Gastrocnemius medialis (tissue), 4 donors: ENCODE results near the gene GIT1. TPM values are rescaled to one million over a fixed set of nuclear protein-coding genes. Genes with fewer than 3 reads are reported as not detected.

Experiments used
- ATAC-seq, 2 donors: fragments of 150-250 bp; one replicate each; pipeline ENCODE4 v1.9.1; 2016
- DNase-seq, 2 donors: peaks; one replicate each; pipeline ENCODE4 v3.0.0-alpha.2; 2019
- H3K27ac ChIP-seq, 4 donors: fragments of 200-600 bp; sonication (generic); 1 replicate in 1 of 4; 2 replicates in 3 of 4; pipeline ENCODE4 v1.5.1; 2016 to 2018; ENCODE audit warnings: mild to moderate bottlenecking in 2 of 4, moderate library complexity in 1 of 4
- H3K27me3 ChIP-seq, 3 donors: fragments of 200-600 bp; sonication (generic) in 2 of 3; 1 replicate in 1 of 3; 2 replicates in 2 of 3; pipeline versions ENCODE4 v1.5.1 to v1.6.0; 2016 to 2019; ENCODE audit warnings: mild to moderate bottlenecking in 1 of 3, moderate library complexity in 1 of 3
- H3K36me3 ChIP-seq, 2 donors: fragments of 200-600 bp; sonication (generic) in 1 of 2; one replicate each; pipeline ENCODE4 v1.5.1; 2017 to 2018
- H3K4me1 ChIP-seq, 2 donors: fragments of 200-600 bp; sonication (generic) in 1 of 2; one replicate each; pipeline ENCODE4 v1.5.1; 2016 to 2017; ENCODE audit warnings: mild to moderate bottlenecking in 2 of 2
- H3K4me3 ChIP-seq, 4 donors: fragments of 200-600 bp; sonication (generic) in 3 of 4; 1 replicate in 1 of 4; 2 replicates in 3 of 4; pipeline ENCODE4 v1.5.1; 2016 to 2019; ENCODE audit warnings: mild to moderate bottlenecking in 2 of 4
- H3K9me3 ChIP-seq, 3 donors: fragments of 200-600 bp; sonication (generic) in 2 of 3; 1 replicate in 1 of 3; 2 replicates in 2 of 3; pipeline ENCODE4 v1.5.1; 2016 to 2019
- CTCF ChIP-seq, 5 experiments: fragments of 450-650 bp in 3 of 5; fragments of 200-600 bp in 2 of 5; sonication (generic) in 2 of 5; IDR thresholded peaks in 4 of 5; conservative IDR thresholded peaks in 1 of 5; 1 replicate in 4 of 5; 2 replicates in 1 of 5; pipeline ENCODE4 v1.5.1; 2016 to 2019; ENCODE audit warnings: antibody characterized with exemption in 5 of 5, mild to moderate bottlenecking in 3 of 5, moderate library complexity in 3 of 5
- POLR2A ChIP-seq, 2 donors: fragments of 450-650 bp; IDR thresholded peaks; one replicate each; pipeline ENCODE4 v1.6.1; 2017; ENCODE audit warnings: antibody characterized with exemption in 2 of 2, mild to moderate bottlenecking in 2 of 2, moderate library complexity in 2 of 2
- in situ Hi-C, 4 donors: fragments of 200-750 bp; cut with MboI; loops; one replicate each; pipeline versions ENCODE4 v1.15.0 to v1.8.0; 2017; ENCODE audit warnings: low sequenced_read_pairs in 4 of 4
- intact Hi-C: fragments of 100-400 bp; cut with DNase I; formaldehyde crosslinking; loops from one replicate; pipeline ENCODE4 v1.15.1; 2023; ENCODE audit warnings: low total_unique reads
- total RNA-seq, 4 donors: library from RNA; depleted of rRNA; stranded (reverse); fragments of >200 nt; gene quantifications; one replicate each; pipeline versions ENCODE4 v1.1.0 to v1.2.3, GENCODE V29; 2016

The GIT1 gene
- total RNA-seq, 4 donors from 2014 or later: 30.2 to 62.2 (median 41.1) TPM

GRCh38 chr17:29572691-29573557, 16.5 kb downstream of the GIT1 start:
- TF ChIP-seq CTCF (IDR thresholded peaks at IDR 0.05 in 4 of 5, conservative IDR thresholded peaks at IDR 0.05 in 1 of 5): peak; percentile 64 to 78 (median 75)
- no peak for TF ChIP-seq POLR2A (IDR thresholded peaks at IDR 0.05)
- ATAC-seq (peak in 1 of 2 donors; percentile 35), DNase-seq (peak in 1 of 2 donors; percentile 57)
- H3K4me1 ChIP-seq: peaks cover 12 to 18% of the 10 kb centered on the region in 2 donors
- H3K27ac ChIP-seq: peak overlapping the region; percentile 30 to 70 (median 46)
- intact Hi-C loops (no loop called here), in situ Hi-C loops (loop anchor here in 3 of 4 donors (10.0 to 25.0 kb wide), 2 partner anchors 212 to 364 kb away; partner anchors contain the start of genes EFCAB5 (in 1 of the 3) and SSH2 (in 1 of the 3))
- H3K9me3 ChIP-seq: no peaks in the 10 kb centered on the region
- H3K36me3 ChIP-seq: peaks cover 0 to 39% of the 10 kb centered on the region in 2 donors
- no peaks in the 10 kb centered on the region for H3K27me3 ChIP-seq
- H3K4me3 ChIP-seq: peak overlapping the region; percentile 44 to 54 (median 51)

GRCh38 chr17:29571883-29572681, 17.4 kb downstream of the GIT1 start:
- peaks cover 0 to 31% of the 10 kb centered on the region in 2 donors for H3K36me3 ChIP-seq
- in situ Hi-C loops (loop anchor here in 3 of 4 donors (10.0 to 25.0 kb wide), 2 partner anchors 213 to 365 kb away; partner anchors contain the start of genes EFCAB5 (in 1 of the 3) and SSH2 (in 1 of the 3)), intact Hi-C loops (no loop called here)
- H3K4me3 ChIP-seq: peak overlapping the region; percentile 44 to 54 (median 51)
- no peak for ATAC-seq
- no peaks in the 10 kb centered on the region for H3K27me3 ChIP-seq
- H3K27ac ChIP-seq: peak overlapping the region; percentile 30 to 70 (median 46)
- no peaks in the 10 kb centered on the region for H3K9me3 ChIP-seq
- H3K4me1 ChIP-seq: peaks cover 12 to 18% of the 10 kb centered on the region in 2 donors
- peak in 1 of 2 donors; percentile 23 for DNase-seq
- TF ChIP-seq CTCF (IDR thresholded peaks at IDR 0.05 in 4 of 5, conservative IDR thresholded peaks at IDR 0.05 in 1 of 5) (no peak), POLR2A (IDR thresholded peaks at IDR 0.05) (no peak)

- intact Hi-C loops (no loop called here), in situ Hi-C loops (loop anchor here in 3 of 4 donors (10.0 to 25.0 kb wide), 2 partner anchors 213 to 366 kb away; partner anchors contain the start of genes EFCAB5 (in 1 of the 3) and SSH2 (in 1 of the 3))
- H3K4me1 ChIP-seq: peaks cover 12 to 18% of the 10 kb centered on the region in 2 donors
- ATAC-seq (no peak), DNase-seq (peak in 1 of 2 donors; percentile 11)
- no peak overlapping the region for H3K4me3 ChIP-seq
- no peak overlapping the region for H3K27ac ChIP-seq
- peaks cover 0 to 25% of the 10 kb centered on the region in 2 donors for H3K36me3 ChIP-seq
- H3K9me3 ChIP-seq: no peaks in the 10 kb centered on the region
- TF ChIP-seq POLR2A (IDR thresholded peaks at IDR 0.05): no peak
- TF ChIP-seq CTCF (IDR thresholded peaks at IDR 0.05 in 4 of 5, conservative IDR thresholded peaks at IDR 0.05 in 1 of 5): no peak
- H3K27me3 ChIP-seq: no peaks in the 10 kb centered on the region
Observed at GRCh38 chr17:29571486-29571882, 18.0 kb downstream of the GIT1 start.

- H3K4me1 ChIP-seq: peaks cover 17 to 28% of the 10 kb centered on the region in 2 donors
- H3K27me3 ChIP-seq: peaks cover 0 to 5% (median 0%) of the 10 kb centered on the region in 3 donors
- DNase-seq (peak in 1 of 2 donors; percentile 13), ATAC-seq (no peak)
- H3K9me3 ChIP-seq: no peaks in the 10 kb centered on the region
- no peak overlapping the region for H3K4me3 ChIP-seq
- TF ChIP-seq POLR2A (IDR thresholded peaks at IDR 0.05) (no peak), CTCF (IDR thresholded peaks at IDR 0.05 in 4 of 5, conservative IDR thresholded peaks at IDR 0.05 in 1 of 5) (no peak)
- in situ Hi-C loops (loop anchor here in 3 of 4 donors (10.0 to 25.0 kb wide), 2 partner anchors 214 to 367 kb away; partner anchors contain the start of genes EFCAB5 (in 1 of the 3) and SSH2 (in 1 of the 3)), intact Hi-C loops (no loop called here)
- H3K36me3 ChIP-seq: peaks cover 0 to 15% of the 10 kb centered on the region in 2 donors
- H3K27ac ChIP-seq: no peak overlapping the region
Observed at GRCh38 chr17:29570521-29570920, 18.9 kb downstream of the GIT1 start.
